Erythroblast (primary cell): ENCODE results near the gene CTNND2.

Experiments used
- DNase-seq, 2 experiments: peaks; one replicate each; lab custom pipeline; 2025; lab: John Stamatoyannopoulos, UW
- GATA1 ChIP-seq: IDR thresholded peaks from 2 replicates; pipeline ENCODE4 v1.6.1; 2011; ENCODE audit warnings: low read depth, mild to moderate bottlenecking, control low read depth, low read length, moderate library complexity
- POLR2A ChIP-seq: IDR thresholded peaks from 2 replicates; pipeline ENCODE4 v1.6.1; 2011; ENCODE audit warnings: mild to moderate bottlenecking, low read length

The CTNND2 gene

DNA sequence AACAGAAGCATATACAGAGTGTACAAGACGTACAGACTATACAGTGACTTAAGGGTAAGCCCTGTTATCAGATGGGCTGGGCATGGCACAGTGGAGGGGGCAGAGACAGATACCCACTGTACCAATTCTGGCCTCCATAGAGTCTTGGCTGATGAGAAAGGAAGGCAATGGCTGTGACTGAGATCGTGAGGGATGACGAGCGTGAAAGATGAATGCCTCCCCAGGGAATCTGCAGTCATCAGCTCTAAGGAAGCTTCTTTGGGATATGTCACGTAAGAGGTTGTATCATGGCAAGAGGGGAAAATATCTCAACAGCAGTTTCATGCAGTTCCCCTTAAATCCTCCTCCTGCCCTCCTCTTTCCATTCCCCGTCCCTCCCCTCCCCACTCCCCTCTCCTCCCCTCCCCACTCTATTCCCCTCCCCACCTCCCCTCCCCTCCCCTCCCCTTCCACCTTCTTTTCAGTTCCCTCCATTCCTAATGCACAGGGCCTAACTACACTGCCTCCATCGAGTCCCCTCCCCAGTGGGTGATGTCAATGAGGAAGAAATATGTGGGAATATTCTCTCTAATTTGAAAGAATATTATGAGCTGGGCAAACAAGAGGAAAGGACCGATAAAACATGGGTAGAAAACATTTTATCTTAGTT is 916.8 kb downstream of the CTNND2 start:
- no peak for DNase-seq
- no peak for TF ChIP-seq GATA1
- TF ChIP-seq POLR2A = no peak

DNA sequence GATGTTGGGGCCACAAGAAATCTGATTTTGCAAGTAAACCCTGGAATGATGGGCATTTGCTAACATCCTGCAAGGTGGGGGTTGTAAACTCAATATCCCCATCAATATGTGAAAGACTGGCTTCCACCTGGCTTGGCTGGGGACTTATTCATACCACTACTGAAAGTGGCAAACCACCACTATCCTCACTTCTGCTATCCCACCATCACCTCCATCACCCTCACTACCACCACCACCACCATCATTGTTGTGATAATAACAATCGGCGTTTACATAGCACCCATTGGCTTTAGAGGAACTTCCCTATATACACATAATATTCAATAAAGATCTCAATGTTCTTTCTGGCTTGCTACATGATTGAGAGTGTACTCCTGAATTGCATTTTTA is 918.5 kb downstream of the CTNND2 start:
- TF ChIP-seq GATA1 = no peak
- TF ChIP-seq POLR2A = no peak
- DNase-seq = no peak

DNA sequence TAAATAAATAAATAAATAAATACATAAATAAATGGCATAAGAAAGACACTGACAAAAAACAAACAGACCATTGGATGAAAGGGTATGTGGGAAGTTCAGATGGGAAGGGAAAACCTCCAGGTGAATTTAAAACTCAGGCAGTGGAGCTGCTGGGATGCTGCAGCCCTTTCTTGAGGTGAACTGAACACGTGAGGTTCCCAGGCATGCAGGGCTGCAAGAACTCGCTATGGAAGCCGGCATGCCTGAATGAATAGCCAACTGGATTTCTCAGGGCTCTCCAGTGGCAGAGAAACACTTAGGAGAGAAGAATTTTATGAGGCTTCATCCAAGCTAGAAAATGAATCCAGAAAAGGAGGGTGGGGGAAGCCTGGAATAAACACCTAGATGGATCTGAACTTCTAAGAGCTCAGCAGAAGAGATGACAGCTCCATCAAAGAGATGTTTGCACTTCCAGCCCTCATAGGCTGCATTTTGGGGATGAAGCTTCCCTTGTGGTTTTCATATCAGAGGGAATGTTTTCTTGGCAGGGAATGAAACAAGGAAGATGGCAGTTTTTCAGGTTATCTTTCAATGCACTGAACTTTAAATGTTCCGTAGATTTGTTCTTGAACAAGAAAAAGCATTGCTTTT is 919.0 kb downstream of the CTNND2 start:
- TF ChIP-seq POLR2A = no peak
- TF ChIP-seq GATA1 = no peak
- no peak for DNase-seq

DNA sequence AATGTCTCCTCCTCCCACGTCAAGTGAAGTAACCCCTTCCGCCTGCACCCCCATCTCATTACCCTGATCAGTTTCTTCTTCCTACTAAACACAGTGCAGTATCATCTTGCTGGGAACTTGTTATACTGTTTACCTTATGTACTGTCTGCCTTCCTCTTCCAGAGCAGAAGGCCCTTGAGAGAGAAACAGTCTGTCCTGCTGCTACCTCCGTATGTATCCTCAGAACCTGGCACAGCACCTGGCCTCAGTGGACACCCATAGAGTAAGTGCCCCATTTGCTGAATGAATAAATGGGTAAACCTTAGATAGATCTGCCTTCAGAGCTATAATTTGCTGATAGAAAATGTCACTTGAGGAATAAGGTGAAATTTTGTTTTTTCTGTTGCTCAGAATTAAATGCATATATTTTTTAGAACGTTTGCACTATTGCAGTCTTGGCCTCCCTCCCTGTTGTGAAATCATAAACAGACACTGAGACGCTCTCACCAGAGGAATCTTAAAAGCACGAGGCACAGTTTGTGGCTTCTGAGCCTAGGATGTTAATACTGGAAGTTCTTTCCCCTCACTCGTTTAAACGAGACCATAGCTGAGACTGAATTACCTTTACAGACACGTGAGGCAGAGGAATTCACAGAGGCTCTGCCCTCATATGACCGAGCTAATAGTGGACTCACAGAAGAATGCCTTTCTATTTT is 920.1 kb downstream of the CTNND2 start:
- TF ChIP-seq GATA1 (no peak), POLR2A (no peak)
- no peak for DNase-seq

DNA sequence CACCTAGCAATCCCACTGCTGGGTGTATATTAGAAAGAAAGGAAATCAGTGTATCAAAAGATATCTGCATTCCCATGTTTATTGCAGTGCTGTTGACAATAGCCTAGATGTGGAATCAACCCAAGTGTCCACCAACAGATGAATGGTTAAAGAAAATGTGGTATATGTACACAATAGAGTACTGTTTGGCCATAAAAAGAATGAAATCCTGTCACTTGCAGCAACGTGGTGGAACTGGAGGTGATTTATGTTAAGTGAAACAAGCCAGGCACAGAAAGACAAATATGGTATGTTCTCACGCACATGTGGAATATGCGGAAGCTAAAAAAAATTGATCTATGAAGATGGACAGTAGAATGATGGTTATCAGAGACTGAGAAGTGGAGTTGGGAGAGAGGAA is 921.6 kb downstream of the CTNND2 start:
- TF ChIP-seq POLR2A (no peak), GATA1 (no peak)
- no peak for DNase-seq

DNA sequence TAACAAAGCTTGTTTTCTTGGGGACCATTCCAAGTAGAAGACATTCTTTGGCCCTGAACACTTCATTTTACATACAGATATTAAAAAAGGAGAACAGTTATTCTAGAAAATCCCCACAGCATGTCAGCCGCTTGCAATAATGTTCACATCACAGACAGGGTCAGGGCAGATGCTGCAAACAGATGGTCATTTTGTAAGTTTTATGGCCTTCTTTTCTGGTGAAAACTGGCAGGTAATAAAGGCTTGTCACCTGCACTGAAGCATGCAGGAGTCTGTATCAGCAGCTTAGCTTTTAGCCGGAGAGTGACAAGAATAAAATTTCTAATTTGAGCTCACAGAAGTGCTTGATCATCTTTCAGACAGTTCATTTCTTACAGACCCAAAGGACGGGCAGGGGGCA is 922.3 kb downstream of the CTNND2 start:
- DNase-seq = no peak
- TF ChIP-seq POLR2A (no peak), GATA1 (no peak)

DNA sequence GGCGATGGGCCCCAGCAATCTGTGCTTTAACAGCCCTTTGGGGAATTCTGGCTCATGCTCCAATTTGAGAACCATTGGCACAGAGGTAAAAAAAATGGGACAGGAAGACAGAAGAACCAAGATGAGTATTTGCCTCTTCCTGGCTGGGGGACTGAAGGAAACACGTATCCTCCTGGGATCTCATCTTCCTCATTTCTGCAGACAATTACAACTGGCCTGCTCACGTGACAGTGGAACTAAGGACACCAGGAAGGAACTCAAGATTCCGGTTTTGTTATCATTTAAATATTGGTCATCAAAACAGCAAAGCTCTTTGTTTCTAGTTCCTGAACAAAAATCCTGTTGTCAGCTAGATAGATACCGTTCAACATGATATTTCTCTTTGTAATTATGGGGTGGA is 927.2 kb downstream of the CTNND2 start:
- TF ChIP-seq GATA1 (no peak), POLR2A (no peak)
- no peak for DNase-seq

DNA sequence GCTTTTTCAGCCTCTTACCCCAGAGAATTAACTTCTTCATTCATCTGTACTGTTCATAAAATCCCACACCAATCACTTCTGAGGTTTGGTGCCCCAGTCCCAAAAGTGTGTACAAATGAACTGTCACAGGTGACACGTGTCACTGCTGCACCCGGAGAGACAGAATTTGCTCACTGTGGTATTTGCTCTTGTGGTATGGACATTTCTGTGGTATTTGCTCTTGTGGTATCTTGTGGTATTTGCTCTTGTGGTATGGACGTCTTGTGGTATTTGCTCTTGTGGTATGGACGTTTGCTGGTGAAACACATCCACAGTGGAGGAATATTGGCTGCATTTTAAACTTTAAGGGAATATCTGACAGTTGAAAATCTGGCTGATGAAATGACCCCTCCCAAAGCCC is 928.3 kb downstream of the CTNND2 start:
- TF ChIP-seq POLR2A (no peak), GATA1 (no peak)
- DNase-seq = no peak

DNA sequence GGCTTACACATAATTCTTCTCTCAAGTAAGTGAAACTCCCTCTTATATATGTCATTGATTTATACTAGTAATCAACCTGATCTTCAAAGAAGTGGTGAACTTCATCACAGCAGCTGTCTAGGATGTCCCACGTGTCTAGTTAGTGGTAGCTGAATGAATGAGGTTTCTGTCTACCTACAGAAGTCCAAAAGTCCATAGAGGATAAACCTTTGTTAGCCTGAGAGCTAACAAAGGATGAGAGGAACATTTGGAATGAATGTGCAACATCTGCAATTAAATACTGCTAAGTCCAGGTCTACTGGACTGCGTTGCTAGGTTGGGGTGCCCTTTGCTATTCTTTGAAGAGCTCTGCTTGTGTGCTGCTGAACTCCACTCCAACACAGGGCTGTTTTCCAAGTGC is 929.4 kb downstream of the CTNND2 start:
- TF ChIP-seq GATA1 = no peak
- no peak for DNase-seq

DNA sequence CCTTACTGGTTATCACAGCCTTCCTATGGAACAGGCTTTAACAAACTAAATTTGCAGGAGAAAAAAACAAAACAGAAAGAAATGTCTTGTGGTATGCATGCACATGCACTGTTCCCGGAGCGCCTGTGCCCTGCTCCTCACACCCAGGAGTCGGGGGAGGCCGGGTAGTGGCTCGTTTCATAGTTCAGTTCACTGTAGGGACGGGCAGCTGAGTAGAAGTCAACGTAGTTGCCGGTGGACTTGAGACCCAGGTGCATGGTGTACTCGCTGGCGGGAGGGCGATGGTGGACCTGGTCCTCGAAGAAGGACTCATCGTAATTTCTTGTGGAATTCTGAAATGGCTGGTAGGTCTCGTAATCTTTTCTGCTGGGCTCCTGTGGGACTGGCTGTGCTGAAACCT is 930.9 kb downstream of the CTNND2 start:
- no peak for DNase-seq
- TF ChIP-seq GATA1 (no peak), POLR2A (no peak)

DNA sequence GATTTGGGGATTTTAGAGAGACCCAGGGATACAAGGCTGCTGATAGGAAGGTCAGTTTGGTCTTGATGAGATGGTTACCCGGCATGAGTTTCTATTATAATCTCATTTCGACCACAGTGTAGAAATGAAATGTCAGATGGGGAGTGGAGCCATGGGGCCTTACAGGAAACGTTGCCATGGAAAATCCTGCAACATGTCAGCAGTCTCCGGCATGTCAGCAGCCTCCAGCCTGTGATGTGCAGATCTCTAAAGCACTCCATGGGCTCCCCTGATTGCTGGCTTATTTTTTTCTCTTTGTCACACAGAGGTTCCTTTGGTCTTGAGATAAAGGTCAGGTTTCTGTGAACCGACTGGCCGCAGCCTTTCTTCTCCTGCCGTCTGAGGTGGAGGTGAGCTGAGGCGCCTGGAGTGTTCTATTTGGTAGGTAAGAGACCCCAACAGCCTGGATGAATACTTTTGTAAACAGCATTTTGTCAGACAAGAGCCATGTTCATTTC is 934.5 kb downstream of the CTNND2 start:
- no peak for TF ChIP-seq GATA1
- TF ChIP-seq POLR2A = no peak
- DNase-seq = no peak

DNA sequence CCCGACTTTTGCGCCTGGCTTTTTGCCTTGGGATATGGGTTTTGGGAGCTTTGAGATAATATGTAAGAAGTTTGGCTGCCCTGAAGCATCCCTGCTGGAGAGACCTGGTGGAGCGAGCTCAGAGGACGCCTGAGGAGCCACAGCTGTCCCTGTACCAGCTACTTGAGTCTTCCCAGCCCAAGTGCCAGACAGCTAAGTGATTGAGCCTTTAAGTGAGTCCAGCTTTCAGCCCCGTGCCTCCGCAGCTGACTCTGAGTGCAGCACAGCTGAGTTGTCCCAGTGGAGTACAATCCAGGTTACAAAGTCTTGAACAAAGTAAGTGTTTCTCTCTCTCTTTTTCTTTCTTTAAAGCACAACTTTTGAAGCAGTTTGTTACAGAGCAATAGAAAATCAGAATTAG is 939.4 kb downstream of the CTNND2 start:
- no peak for DNase-seq
- TF ChIP-seq GATA1 (no peak), POLR2A (no peak)

DNA sequence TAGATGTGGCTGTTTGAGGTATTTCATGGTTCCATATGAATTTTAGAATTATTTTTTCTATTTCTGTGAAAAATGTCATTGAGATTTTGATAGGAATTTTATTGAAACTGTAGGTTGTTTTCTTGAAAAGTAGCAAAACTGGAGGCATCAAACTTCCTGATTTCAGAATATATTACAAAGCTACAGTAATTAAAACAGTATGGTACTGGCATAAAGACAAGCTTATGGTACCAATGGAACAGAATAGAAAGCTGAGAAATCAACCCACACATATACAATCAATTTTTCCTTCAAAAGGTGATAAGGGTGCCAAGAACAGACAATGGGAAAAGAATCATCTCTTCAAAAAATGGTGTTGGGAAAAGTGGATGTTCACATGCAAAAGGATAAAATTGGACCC is 945.5 kb downstream of the CTNND2 start:
- DNase-seq = no peak

DNA sequence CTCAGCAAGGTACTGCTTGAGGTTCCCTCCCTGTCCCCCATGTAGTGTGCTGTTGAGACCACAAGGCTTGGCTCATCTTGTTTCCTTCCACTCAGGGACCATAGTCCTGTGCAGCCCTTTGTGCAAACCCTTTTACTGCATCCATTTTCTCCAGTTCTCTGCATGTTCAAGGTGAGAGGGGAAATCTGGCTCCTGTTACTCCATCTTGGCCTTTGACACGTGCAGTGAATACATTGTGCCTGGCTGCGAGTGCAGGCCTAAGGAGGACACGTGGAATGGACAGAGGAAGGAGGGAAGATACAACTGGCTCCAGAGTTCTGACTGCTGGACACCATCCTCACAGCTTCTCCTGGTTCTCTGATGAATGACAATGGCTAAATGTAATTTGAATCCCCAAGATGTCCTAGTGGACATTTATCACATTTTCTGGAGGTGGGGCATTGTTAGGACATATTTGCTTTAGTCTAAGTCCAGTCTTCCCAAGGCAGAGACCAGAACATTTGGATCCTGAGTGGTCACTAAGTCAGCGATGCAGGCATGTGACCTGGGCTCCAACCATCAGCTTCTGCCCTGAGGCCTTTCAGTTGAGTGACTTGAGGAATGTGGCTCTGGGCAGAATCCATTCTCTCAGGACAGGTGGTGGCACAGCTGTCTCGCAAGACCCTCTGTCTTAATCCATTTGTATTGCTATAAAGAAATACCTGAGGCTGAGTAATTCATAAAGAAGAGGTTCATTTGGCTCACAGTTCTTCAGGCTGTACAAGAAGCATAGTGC is 954.2 kb downstream of the CTNND2 start:
- no peak for TF ChIP-seq POLR2A
- TF ChIP-seq GATA1 = no peak
- DNase-seq = no peak

More for the DNA sequence above, 945.5 kb downstream of the CTNND2 start:
- no peak for TF ChIP-seq POLR2A
- TF ChIP-seq GATA1 = no peak

DNA sequence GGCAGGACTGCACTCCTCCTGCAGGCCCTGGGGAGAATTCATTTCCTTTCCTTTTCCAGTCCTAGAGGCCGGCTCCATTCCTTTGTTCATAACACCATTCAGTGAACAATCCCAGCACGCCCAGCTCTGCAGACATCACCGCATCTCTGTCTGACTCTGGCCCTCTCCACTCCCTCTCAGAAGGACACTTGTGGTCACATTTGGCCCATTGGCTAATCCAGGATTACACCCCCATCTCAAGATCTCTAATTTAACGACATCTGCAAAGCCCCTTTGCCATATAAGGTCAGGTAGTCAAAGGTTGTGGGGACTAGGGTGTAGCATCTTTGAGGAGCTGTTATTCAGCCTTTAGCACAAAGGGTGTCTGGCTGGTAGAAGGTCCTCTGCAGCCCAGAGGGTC is 958.2 kb downstream of the CTNND2 start:
- DNase-seq = no peak
- TF ChIP-seq GATA1 = no peak
- TF ChIP-seq POLR2A = no peak
